BLaER1 treated with 17β-estradiol and CSF1 and Interleukin-3, amounts not matched to agents 10 nM and 100 nM (cell line): Measurements from ENCODE around the gene RALA.

Source experiments
- H3K27ac ChIP-seq, 11 experiments: shearing (Covaris generic); formaldehyde crosslinking; 2 replicates each; pipeline ENCODE4 v1.8.1; 2022
- H3K27me3 ChIP-seq, 11 experiments: shearing (Covaris generic); formaldehyde crosslinking; 2 replicates each; pipeline ENCODE4 v1.8.1; 2022
- H3K36me3 ChIP-seq, 11 experiments: shearing (Covaris generic); formaldehyde crosslinking; 2 replicates each; pipeline ENCODE4 v1.8.1; 2022
- H3K4me1 ChIP-seq, 10 experiments: shearing (Covaris generic); formaldehyde crosslinking; 2 replicates each; pipeline ENCODE4 v1.8.1; 2022
- H3K4me2 ChIP-seq, 11 experiments: shearing (Covaris generic); formaldehyde crosslinking; 2 replicates each; pipeline ENCODE4 v1.8.1; 2022
- H3K4me3 ChIP-seq, 10 experiments: shearing (Covaris generic); formaldehyde crosslinking; 2 replicates each; pipeline ENCODE4 v1.8.1; 2022
- H3K9ac ChIP-seq, 11 experiments: shearing (Covaris generic); formaldehyde crosslinking; 2 replicates each; pipeline ENCODE4 v1.8.1; 2022
- H3K9me3 ChIP-seq, 11 experiments: shearing (Covaris generic); formaldehyde crosslinking; replicated peaks in 1 of 11; 2 replicates each; pipeline ENCODE4 v1.8.1; 2022
- H4K20me1 ChIP-seq, 11 experiments: shearing (Covaris generic); formaldehyde crosslinking; 2 replicates each; pipeline ENCODE4 v1.8.1; 2022
- Cebpa-rat ChIP-seq, 11 experiments: shearing (Covaris generic); IDR thresholded peaks; 2 replicates each; pipeline ENCODE4 v1.8.1; 2022

RALA gene

GRCh38 chr7:39623047-39623731, at the start of gene RALA:
Gene RALA (plus strand): TSS chr7:39623572. CDS start chr7:39686668, 63,096 bp downstream.
- Histone ChIP-seq H3K4me3 (peak within 1 kb of the TSS; percentile 84 to 99 (median 93)), H3K4me2 (peak within 1 kb of the TSS; percentile 77 to 99 (median 96)), H3K27ac (peak within 1 kb of the TSS; percentile 88 to 99 (median 93)), H3K36me3 (peaks cover 0 to 11% (median 0%) of the 10 kb centered on the region in 11 experiments; a peak in 4 of 22 replicates), H3K9ac (peak within 1 kb of the TSS; percentile 85 to 99 (median 93)), H4K20me1 (peaks cover 0 to 39% (median 24%) of the 10 kb centered on the region in 11 experiments; a peak in 13 of 22 replicates), H3K9me3 (no peaks in the 10 kb centered on the region), H3K4me1 (peaks cover 35 to 68% (median 43%) of the 10 kb centered on the region in 10 experiments), H3K27me3 (no peaks in the 10 kb centered on the region)
- TF ChIP-seq Cebpa-rat (IDR thresholded peaks at IDR 0.05) = no peak

- H3K9ac ChIP-seq = no peak overlapping the region
- H3K4me2 ChIP-seq = no peak overlapping the region
- no peaks in the 10 kb centered on the region for H3K27me3 ChIP-seq
- H3K27ac ChIP-seq = no peak overlapping the region
- peaks cover 0 to 6% (median 0%) of the 10 kb centered on the region in 11 experiments; a peak in 5 of 22 replicates for H4K20me1 ChIP-seq
- H3K36me3 ChIP-seq = peaks cover 42 to 98% (median 70%) of the 10 kb centered on the region in 11 experiments
- no peaks in the 10 kb centered on the region for H3K4me1 ChIP-seq
- H3K4me3 ChIP-seq = no peak overlapping the region
- TF ChIP-seq Cebpa-rat (IDR thresholded peaks at IDR 0.05) = no peak
- peaks cover 0 to 6% (median 0%) of the 10 kb centered on the region in 11 experiments; a peak in 1 of 22 replicates for H3K9me3 ChIP-seq
Measured at GRCh38 chr7:39574673-39575349, 48.6 kb upstream of the RALA start.

- Histone ChIP-seq H3K4me1 (0 out of 20 replicates have a peak, but pooled peaks cover 0 to 7% (median 0%) of the 10 kb centered on the region in 10 experiments), H4K20me1 (peaks cover 0 to 2% (median 0%) of the 10 kb centered on the region in 11 experiments; a peak in 1 of 22 replicates), H3K4me2 (no peak overlapping the region), H3K27ac (no peak overlapping the region), H3K9ac (no peak overlapping the region), H3K27me3 (no peaks in the 10 kb centered on the region), H3K4me3 (no peak overlapping the region), H3K9me3 (peaks cover 0 to 6% (median 0%) of the 10 kb centered on the region in 11 experiments; a peak in 1 of 22 replicates), H3K36me3 (peaks cover 19 to 73% (median 45%) of the 10 kb centered on the region in 11 experiments)
- no peak for TF ChIP-seq Cebpa-rat (IDR thresholded peaks at IDR 0.05)
Measured at GRCh38 chr7:39577229-39577874, 46.0 kb upstream of the RALA start.

- TF ChIP-seq Cebpa-rat (IDR thresholded peaks at IDR 0.05) = no peak
Measured at GRCh38 chr7:39580149-39580874, 43.1 kb upstream of the RALA start.

GRCh38 chr7:39582536-39582935, 40.8 kb upstream of the RALA start:
- H3K27ac ChIP-seq = no peak overlapping the region

More at GRCh38 chr7:39580149-39580874, 43.1 kb upstream of the RALA start:
- Histone ChIP-seq H3K4me2 (no peak overlapping the region), H3K4me1 (0 out of 20 replicates have a peak, but pooled peaks cover 0 to 7% (median 0%) of the 10 kb centered on the region in 10 experiments), H3K36me3 (peaks cover 4 to 43% (median 23%) of the 10 kb centered on the region in 11 experiments; a peak in 19 of 22 replicates), H3K27me3 (no peaks in the 10 kb centered on the region), H3K9ac (no peak overlapping the region), H4K20me1 (no peaks in the 10 kb centered on the region; a peak in 1 of 22 replicates), H3K9me3 (peaks cover 0 to 6% (median 0%) of the 10 kb centered on the region in 11 experiments; a peak in 1 of 22 replicates), H3K27ac (no peak overlapping the region), H3K4me3 (no peak overlapping the region)

GRCh38 chr7:39583539-39583938, 39.8 kb upstream of the RALA start:
- Histone ChIP-seq H3K4me1 (peaks cover 0 to 15% (median 6%) of the 10 kb centered on the region in 10 experiments; a peak in 16 of 20 replicates), H3K4me2 (no peak overlapping the region), H4K20me1 (no peaks in the 10 kb centered on the region; a peak in 1 of 22 replicates), H3K9me3 (no peaks in the 10 kb centered on the region), H3K9ac (no peak overlapping the region), H3K4me3 (no peak overlapping the region), H3K27me3 (no peaks in the 10 kb centered on the region), H3K36me3 (peaks cover 0 to 12% (median 2%) of the 10 kb centered on the region in 11 experiments; a peak in 10 of 22 replicates), H3K27ac (no peak overlapping the region)
- TF ChIP-seq Cebpa-rat (IDR thresholded peaks at IDR 0.05) = no peak

More at GRCh38 chr7:39582536-39582935, 40.8 kb upstream of the RALA start:
- Histone ChIP-seq H3K9ac (no peak overlapping the region), H3K4me1 (0 out of 20 replicates have a peak, but pooled peaks cover 0 to 7% (median 0%) of the 10 kb centered on the region in 10 experiments), H3K36me3 (peaks cover 0 to 22% (median 8%) of the 10 kb centered on the region in 11 experiments; a peak in 14 of 22 replicates), H4K20me1 (no peaks in the 10 kb centered on the region; a peak in 1 of 22 replicates), H3K27me3 (no peaks in the 10 kb centered on the region), H3K4me3 (no peak overlapping the region), H3K9me3 (peaks cover 0 to 2% (median 0%) of the 10 kb centered on the region in 11 experiments; a peak in 1 of 22 replicates), H3K4me2 (no peak overlapping the region)
- TF ChIP-seq Cebpa-rat (IDR thresholded peaks at IDR 0.05) = no peak

- 0 out of 22 replicates have a peak, but pooled peaks cover 0 to 3% (median 0%) of the 10 kb centered on the region in 11 experiments for H4K20me1 ChIP-seq
- H3K9ac ChIP-seq = no peak overlapping the region
- no peaks in the 10 kb centered on the region for H3K9me3 ChIP-seq
- no peak overlapping the region for H3K4me3 ChIP-seq
- H3K27me3 ChIP-seq = no peaks in the 10 kb centered on the region
- H3K36me3 ChIP-seq = no peaks in the 10 kb centered on the region
- H3K27ac ChIP-seq = no peak overlapping the region
- peaks cover 16 to 44% (median 29%) of the 10 kb centered on the region in 10 experiments for H3K4me1 ChIP-seq
- TF ChIP-seq Cebpa-rat (IDR thresholded peaks at IDR 0.05) = no peak
- no peak overlapping the region for H3K4me2 ChIP-seq
Measured at GRCh38 chr7:39587393-39587792, 36.0 kb upstream of the RALA start.

GRCh38 chr7:39588416-39588815, 35.0 kb upstream of the RALA start:
- Histone ChIP-seq H3K4me2 (peak overlapping the region in 8 of 11 experiments; percentile 12 to 94 (median 68); a peak in 12 of 22 replicates), H3K27ac (peak overlapping the region in 7 of 11 experiments; percentile 20 to 84 (median 72); a peak in 9 of 22 replicates), H3K9ac (no peak overlapping the region; a peak in 1 of 22 replicates), H3K36me3 (no peaks in the 10 kb centered on the region), H3K27me3 (no peaks in the 10 kb centered on the region), H3K9me3 (peaks cover 0 to 4% (median 0%) of the 10 kb centered on the region in 11 experiments; a peak in 2 of 22 replicates), H4K20me1 (0 out of 22 replicates have a peak, but pooled peaks cover 0 to 3% (median 0%) of the 10 kb centered on the region in 11 experiments), H3K4me1 (peaks cover 16 to 54% (median 30%) of the 10 kb centered on the region in 10 experiments), H3K4me3 (no peak overlapping the region)
- TF ChIP-seq Cebpa-rat (IDR thresholded peaks at IDR 0.05) = no peak
